HG03066 (cell line): ENCODE results near the gene HUS1B.
"Not testable (repeated sequence)": the region's sequence is repeated elsewhere in the genome, so short reads cannot be mapped to it uniquely, and the experiment has no call there.

Source experiments
- ATAC-seq: cut with Tn5 transposase; IDR thresholded peaks from one replicate; pipeline ENCODE4 v1.9.1; 2021; ENCODE audit warnings: low read depth; ENCODE audit not compliant: unreplicated experiment

Gene HUS1B

DNA sequence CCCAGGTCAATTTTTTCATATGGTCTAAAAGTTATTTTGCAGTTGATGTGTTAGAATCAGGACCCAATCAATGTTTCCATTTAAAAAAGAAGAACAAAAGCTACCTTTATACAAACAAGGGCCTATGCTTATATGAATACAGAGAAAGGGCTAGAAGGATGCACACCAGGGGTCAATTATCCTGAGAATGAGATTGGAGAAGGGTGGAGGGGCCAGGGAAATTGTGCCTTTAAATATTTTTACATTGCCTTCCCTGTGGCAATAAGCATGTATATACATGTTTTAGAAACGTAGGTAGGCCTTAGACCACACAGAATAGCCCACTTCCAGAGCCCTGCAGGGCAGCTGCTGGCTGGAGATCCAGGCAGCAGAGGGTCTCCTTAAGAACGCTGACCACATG is 23.4 kb upstream of the HUS1B start:
- no peak for ATAC-seq

GRCh38 chr6:679282-679681 is 22.4 kb upstream of the HUS1B start:
- ATAC-seq = no peak

- no peak for ATAC-seq
These were observed 21.6 kb upstream of the HUS1B start for GRCh38 chr6:678520-678919.

DNA sequence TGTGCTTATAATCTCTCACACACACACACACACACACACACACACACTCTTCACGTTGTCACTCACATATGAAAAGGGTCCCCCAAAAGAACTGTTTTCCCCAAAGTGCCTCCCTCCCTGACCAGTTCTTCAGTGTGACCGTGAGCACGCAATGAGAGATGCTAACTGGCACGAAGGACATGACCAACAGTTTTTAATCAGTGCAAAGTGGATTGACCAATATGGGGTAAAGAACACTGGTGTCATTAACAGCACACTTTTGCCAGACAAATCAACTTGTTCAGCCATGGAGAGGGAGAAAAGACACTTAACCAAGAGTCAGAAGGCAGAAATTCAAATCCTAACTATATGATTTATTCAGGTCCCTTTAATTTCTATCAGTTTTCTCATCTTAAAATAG is 21.0 kb upstream of the HUS1B start:
- no peak for ATAC-seq

DNA sequence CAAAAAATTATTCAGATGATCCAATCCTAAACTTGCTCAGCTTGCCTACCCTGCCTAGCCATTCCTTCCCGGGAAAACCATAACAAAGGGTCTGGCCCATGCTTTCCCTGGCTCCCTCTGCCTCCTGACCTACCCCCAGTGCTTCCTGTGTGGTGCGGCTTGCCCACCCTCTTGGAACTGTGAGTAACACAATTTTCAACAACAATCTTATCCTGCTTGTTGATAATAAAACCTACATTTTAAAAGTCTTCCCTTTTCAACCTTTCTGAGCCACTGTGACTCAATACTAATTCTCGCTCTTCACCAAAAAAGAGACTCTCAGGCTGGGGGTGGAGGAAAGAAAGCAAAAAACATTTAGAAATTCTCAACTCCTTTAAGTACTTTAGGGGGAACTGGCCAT is 18.1 kb upstream of the HUS1B start:
- no peak for ATAC-seq

DNA sequence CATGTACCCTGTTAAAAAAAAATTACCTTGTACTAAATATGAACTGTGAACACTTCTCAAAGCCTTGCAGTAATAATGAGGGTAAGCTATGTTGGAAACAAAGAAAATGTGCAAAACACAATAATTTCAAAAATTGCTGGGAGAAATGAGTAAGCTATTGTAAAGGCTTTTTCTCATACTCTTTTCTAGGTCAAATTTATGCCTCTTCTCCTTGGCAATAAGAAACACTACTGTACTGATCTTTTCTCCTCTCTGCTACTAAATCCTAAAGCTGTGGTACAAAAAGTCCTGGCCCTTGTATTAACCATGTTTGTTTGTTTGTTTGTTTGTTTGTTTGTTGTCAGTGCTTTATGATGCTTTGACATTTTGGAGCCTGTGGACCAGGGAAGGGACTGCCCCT is 17.5 kb upstream of the HUS1B start:
- ATAC-seq = no peak

DNA sequence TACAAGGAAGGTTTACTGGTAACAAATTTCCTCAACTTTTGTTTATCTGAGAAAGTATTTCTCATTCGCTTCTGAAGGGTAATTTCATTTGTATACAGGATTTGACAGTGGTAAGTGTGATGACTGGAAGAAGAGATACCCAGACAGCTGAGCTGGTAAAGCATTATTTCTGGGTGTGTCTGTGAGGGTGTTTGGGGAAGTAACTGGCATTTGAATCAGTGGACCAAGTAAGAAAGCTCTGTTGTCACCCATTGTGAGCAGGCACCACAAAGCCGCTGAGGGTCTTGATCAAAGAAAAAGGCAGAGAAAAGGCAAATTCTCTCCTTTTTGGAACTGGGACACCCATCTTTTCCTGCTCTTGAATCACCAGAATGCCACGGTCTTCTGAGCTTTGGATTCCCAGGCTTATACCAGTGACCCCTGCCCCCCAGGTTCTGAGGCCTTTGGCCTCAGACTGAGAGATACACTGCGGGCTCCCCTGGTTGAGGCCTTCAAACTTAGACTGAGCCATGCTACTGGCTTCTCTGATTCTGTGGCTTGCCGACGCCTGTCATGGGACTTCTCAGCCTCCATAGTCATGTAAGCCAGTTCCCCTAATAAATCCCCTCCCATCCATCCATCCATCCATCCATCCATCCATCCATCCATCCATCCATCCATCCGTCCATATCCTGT is 10.5 kb upstream of the HUS1B start:
- no peak for ATAC-seq

DNA sequence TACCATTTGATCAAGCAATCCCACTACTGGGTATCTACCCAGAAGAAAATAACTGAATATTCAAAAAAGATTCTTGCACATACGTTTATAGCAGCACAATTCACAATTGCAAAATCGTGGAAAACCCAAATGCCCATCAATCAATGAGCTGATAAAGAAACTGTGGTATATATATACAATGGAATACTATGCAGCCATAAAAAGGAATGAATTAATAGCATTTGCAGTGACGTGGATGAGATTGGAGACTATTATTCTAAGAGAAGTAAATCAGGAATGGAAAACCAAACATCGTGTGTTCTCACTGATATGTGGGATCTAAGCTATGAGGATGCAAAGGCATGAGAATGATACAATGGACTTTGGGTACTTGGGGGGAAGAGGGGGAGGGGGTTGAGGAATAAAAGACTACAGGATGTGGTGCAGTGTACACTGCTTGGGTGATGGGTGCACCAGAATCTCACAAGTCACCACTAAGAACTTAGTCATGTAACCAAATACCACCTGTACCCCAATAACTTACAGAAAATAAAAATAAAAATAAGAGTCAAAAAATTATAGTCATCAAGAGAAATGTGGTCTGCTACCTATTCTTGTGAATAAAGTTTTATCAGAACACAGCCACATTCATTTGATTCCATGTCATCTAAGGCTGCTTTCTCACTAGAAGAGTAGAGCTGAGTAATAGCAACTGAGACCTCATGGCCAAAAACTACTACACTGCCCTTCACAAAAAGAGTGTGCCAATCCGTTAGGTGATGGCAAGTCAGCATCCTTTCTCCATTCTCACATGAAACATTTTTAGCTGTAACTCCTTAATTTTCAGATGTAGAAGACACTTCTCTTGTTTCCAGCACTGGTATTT is 8.7 kb upstream of the HUS1B start:
- ATAC-seq = no peak

DNA sequence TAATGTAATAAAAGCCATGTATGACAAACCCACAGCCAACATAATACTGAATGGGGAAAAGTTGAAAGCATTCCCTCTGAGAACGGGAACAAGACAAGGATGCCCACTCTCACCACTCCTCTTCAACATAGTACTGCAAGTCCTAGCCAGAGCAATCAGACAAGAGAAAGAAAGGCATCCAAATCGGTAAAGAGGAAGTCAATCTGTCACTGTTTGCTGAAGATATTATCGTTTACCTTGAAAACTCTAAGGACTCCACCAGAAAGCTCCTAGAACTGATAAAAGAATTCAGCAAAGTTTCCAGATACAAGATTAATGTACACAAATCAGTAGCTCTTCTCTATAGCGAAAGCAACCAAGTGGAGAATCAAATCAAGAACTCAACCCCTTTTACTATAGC is 6.9 kb upstream of the HUS1B start:
- ATAC-seq = not testable (repeated sequence)

- no peak for ATAC-seq
These were observed 3.0 kb upstream of the HUS1B start for GRCh38 chr6:659716-660581.

- no peak for ATAC-seq
These were observed 1.3 kb upstream of the HUS1B start for GRCh38 chr6:658244-658643.

DNA sequence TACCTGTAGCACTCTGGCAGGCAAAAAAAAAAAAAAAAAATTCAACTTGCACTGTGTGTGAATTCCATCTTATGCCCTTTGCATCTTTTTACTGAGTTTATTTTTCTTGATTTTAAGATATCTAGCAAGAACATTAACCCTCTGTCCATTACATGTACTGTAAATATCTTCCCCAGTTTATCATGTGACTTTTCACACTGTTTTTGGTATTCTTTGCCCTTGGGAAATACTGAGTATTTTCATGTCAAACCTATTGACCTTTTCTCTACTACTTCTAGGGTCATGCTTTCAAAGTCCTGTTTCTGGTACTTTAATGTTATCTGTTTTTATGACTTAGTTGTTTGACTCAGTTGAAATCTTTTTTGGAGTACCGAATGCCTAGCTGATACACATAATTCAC is 843 bp upstream of the HUS1B start:
- no peak for ATAC-seq

DNA sequence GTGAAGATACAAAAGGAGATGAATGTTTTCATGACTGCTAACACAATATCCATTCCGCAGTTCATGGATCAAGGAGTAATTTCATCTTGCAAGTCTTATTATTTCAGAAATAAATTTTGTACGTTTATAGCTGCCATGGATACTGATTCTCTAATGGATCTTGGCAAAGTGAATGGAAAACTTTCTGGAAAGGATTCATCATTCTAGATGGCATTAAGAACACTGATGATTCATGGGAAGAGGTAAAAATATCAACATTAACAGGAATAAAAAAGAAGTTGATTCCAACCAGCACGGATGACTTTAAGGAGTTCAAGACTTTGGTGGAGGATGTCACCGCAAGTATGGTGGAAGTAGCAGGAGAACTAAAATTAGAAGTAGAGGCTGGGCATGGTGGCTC is 2.8 kb downstream of the HUS1B start:
- ATAC-seq = no peak

DNA sequence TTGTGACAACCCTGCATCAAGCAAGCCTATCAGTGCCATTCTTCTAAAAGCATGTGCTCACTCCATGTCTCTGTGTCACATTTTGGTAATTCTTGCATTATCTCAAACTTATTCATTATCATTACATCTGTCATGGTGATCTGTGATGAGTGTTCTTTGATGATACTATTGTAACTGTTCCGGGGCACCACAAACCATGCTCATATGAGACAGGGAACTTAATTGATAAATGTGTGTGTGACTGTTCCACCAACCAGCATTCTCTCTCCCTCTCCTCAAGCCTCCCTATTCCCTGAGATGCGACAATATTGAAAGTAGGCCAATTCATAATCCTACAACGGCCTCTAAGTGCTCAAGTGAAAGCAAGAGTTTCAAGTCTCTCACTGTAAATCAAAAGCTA is 4.0 kb downstream of the HUS1B start:
- no peak for ATAC-seq

DNA sequence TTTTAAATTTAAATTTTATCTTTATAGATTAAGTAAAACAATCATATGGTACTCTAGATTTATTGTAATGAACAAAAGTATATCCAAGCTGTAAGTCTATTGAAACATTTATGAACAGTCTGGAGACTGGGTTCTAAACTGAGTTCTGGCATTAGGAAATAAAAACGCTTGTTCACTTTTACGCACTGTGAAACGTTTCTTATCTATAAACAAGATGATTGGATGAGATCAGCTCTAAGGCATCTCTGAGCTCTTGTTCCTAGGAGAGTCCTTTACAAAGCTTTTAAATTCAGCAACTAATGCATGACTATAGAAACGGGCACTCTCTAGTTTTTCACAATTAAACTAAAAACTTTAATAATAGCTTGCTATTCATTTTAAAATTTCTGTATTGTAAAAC is 6.8 kb downstream of the HUS1B start:
- no peak for ATAC-seq

GRCh38 chr6:642805-643204 is 14.1 kb downstream of the HUS1B start:
- no peak for ATAC-seq

DNA sequence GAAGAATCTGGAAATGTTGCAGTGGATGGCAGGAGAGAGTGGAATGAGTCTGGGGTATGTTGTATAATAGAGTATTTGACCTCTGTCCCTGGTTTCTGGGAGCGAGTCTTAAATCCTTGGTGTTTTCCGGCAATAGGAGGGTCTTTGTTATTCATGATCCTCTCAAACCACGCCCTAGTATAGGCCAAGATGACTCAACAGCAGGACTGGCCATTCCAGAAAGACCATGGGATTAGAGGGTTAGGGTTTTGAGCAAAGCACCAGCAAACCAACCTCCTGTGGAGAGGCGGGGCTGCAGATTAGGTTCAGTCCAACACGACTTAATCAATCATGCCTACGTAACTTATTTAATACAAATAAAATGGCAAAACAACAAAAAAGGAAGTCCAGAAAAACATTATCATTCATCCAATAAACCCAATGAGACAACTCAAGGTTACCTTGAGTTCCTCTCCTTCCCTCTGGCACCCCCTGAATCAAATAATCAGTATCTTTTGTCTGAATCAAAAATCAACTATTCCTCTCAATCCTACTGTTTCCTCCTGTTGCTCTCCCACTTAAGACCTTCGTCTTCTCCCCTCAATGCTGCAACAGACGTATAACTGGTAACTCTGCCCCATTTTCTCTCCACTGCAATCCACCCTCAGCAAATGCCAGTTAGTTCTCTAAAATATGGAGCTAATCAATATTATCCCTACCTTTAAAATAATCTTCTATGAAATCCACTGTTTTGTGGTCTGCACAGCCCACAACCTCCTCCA is 15.5 kb downstream of the HUS1B start:
- no peak for ATAC-seq

DNA sequence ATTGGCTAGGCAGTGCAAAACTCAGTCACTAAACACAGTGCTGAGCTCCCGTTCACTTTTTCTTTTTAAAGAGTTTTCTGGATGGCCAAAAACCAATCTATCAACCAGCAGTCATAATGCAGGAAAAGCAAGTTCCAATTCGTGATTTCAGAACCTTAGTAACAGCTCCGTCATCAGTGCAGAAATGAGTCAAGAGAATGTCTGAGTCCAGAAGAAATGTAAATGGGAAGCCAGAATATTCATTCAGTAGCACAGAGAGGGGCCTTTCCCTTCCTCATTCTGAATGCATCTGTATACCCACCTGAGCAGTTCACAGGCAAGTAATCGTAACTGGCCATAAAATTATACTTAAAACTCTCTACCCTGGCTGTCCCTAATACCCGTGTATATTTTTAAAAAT is 20.4 kb downstream of the HUS1B start:
- no peak for ATAC-seq

- no peak for ATAC-seq
These were observed 21.7 kb downstream of the HUS1B start for GRCh38 chr6:635233-635632.

DNA sequence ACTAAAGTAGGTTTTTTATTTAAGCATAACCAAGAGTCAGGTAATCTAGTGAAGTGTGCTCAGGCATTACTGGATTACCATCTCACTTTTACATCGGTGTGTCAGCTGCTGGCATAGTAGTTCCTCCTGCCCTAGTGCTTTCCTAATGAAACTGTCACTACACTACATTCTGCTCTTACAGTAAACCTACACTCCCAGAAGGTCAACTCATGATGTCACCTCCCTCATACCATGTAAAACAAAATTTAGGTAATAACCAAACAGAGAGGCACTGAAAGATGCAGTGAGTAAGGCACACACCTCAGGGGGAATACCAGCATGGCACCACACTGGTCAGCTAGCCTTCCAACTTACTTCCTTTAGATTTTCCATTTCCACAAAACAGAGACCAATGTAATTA is 23.3 kb downstream of the HUS1B start:
- no peak for ATAC-seq

GRCh38 chr6:628766-629165 is 28.1 kb downstream of the HUS1B start:
- no peak for ATAC-seq
